Gastrocnemius medialis (tissue), 4 donors: Measurements from ENCODE around the gene IRAK1.
A peak's percentile ranks its signal among the peaks of the same experiment; 100 is the strongest.

Source experiments
- POLR2A ChIP-seq, 2 donors: fragments of 450-650 bp; IDR thresholded peaks; one replicate each; pipeline ENCODE4 v1.6.1; 2017; ENCODE audit warnings: antibody characterized with exemption in 2 of 2, mild to moderate bottlenecking in 2 of 2, moderate library complexity in 2 of 2
- TF ChIP-seq, protein P1 (sequence below), 5 experiments: fragments of 450-650 bp in 3 of 5; fragments of 200-600 bp in 2 of 5; sonication (generic) in 2 of 5; IDR thresholded peaks in 4 of 5; conservative IDR thresholded peaks in 1 of 5; 1 replicate in 4 of 5; 2 replicates in 1 of 5; pipeline ENCODE4 v1.5.1; 2016 to 2019; ENCODE audit warnings: antibody characterized with exemption in 5 of 5, mild to moderate bottlenecking in 3 of 5, moderate library complexity in 3 of 5

DNA sequence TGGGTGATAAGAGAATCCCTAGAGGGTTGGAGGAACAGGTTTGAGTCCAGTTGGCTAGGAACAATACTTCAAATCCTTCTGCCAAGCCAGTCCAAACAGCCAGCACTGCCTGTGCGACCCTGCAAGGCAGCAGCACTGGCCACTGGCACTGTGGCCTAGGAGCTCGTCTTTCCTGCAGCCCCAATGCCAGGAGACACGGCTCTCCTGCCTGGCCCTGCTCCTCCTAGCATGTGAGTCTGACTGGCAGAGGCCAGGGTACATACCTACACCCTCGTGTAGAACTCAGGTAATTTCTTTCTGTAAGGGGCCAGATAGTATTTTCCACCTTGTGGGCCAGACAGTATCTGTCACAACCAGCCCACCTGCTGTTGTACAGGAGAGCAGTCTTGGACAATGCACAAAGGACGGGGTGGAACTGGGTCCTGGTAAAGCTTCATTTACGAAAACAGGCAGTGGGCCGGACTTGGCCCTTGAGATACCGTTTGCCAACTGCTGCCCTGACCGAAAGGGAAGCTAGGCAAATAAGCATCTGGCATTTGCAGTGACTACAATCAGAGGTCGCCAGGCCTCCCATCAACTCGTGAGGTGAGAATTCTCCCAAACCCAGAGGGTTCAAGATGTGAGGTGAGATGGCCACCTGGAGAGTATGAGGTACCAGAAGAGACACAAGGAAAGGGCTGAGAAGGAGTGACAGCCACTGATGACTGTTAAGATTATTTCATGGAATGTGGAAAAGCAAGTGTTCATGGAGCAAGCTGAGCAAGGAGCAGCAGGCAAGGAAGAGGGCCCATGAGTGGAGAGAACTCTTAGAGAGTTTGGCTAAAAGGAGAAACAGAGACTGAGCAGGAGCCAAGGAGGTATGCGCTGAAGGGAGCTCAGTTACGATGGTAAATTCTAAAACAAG, 29.8 kb upstream of the IRAK1 start:
- TF ChIP-seq, protein P1, sequence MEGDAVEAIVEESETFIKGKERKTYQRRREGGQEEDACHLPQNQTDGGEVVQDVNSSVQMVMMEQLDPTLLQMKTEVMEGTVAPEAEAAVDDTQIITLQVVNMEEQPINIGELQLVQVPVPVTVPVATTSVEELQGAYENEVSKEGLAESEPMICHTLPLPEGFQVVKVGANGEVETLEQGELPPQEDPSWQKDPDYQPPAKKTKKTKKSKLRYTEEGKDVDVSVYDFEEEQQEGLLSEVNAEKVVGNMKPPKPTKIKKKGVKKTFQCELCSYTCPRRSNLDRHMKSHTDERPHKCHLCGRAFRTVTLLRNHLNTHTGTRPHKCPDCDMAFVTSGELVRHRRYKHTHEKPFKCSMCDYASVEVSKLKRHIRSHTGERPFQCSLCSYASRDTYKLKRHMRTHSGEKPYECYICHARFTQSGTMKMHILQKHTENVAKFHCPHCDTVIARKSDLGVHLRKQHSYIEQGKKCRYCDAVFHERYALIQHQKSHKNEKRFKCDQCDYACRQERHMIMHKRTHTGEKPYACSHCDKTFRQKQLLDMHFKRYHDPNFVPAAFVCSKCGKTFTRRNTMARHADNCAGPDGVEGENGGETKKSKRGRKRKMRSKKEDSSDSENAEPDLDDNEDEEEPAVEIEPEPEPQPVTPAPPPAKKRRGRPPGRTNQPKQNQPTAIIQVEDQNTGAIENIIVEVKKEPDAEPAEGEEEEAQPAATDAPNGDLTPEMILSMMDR (IDR thresholded peaks at IDR 0.05 in 4 of 5, conservative IDR thresholded peaks at IDR 0.05 in 1 of 5), result no peak
- peak; percentile 15 to 31 for TF ChIP-seq POLR2A (IDR thresholded peaks at IDR 0.05)
